ENCODE measurements around the gene TCAIM.
"Not testable (repeated sequence)": the region's sequence is repeated elsewhere in the genome, so short reads cannot be mapped to it uniquely, and the experiment has no call there.

TCAIM gene

DNA sequence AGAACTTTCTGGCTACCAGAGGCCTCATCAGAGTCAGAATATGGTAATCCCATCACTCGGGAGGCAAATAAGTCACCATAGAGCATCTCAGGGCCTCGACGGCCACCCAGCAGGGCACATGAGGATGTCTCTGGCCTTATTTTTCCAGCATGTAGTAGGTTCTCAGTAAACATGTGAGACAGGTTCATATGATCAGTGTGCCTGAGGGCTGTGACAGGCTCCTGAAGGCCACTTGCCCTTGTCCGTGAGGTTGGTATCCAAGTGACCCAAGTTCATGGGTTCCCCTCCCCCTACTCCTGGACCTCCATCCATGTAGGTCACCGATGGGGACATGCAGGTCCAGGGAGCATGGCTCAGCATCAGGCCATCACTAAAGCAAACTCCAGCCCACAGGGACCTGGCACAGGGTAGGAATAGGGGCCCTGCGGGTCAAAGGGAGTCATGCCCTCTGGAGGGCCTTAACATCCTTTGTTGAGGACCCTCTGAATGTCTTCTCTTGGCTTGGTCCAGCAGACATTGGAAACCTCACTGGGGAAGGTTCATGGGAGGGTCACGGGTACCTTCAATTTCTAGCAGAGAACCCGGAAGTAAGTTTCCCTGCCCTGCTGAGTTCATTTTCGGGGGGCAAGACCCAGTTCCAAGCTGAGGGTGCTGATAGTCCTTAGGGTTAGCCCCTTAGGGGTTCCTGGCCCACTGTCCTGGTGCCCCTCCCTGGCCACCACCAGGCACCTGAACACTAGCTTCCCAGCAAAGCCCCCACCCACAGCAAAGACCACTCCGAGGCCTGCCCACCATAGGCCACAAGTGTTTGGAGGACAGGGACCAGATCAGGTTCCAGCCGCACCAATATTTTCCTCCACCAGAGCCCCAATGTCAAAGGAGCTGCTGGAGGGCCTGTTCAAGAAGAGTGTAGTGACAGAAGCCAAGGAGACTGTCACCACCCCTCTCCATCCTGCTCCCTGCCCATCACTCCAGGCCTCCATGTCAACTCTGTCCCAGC is 77.8 kb downstream of the TCAIM start:
- no peak for DNase-seq

DNA sequence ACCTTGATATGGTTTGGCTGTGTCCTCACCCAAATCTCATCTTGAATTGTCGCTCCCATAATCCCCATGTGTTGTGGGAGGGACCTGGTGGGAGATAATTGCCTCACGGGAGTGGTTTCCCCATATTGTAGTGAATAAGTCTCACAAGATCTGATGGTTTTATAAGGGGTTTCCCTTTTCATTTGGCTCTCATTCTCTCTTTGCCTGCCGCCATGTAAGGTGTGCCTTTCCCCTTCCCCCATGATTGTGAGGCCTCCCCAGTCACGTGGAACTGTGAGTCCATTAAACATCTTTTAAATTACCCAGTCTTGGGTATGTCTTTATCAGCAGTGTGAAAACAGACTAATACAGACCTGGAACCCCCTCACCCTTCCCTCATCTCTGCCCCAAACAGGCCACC is 79.6 kb downstream of the TCAIM start:
- DNase-seq = not testable (repeated sequence)

DNA sequence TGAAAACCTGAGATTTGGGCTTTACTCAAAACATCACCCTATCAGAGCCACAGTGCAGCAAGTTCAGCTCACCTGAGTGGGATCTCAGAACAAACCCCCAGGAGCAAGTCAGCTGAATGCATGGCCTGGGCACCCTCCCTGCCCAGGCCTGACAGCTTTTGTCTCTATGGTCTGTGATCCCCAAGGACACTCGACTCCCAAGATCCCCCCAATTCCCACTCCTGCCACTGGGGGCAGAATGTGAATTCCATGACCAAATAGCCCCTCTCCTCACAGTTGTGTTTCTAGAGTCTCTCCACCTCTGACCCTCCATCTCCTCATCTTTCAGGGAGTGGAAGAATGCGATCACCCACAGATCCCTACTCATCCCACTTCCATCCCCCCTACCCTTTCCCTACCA is 80.0 kb downstream of the TCAIM start:
- DNase-seq = no peak

DNA sequence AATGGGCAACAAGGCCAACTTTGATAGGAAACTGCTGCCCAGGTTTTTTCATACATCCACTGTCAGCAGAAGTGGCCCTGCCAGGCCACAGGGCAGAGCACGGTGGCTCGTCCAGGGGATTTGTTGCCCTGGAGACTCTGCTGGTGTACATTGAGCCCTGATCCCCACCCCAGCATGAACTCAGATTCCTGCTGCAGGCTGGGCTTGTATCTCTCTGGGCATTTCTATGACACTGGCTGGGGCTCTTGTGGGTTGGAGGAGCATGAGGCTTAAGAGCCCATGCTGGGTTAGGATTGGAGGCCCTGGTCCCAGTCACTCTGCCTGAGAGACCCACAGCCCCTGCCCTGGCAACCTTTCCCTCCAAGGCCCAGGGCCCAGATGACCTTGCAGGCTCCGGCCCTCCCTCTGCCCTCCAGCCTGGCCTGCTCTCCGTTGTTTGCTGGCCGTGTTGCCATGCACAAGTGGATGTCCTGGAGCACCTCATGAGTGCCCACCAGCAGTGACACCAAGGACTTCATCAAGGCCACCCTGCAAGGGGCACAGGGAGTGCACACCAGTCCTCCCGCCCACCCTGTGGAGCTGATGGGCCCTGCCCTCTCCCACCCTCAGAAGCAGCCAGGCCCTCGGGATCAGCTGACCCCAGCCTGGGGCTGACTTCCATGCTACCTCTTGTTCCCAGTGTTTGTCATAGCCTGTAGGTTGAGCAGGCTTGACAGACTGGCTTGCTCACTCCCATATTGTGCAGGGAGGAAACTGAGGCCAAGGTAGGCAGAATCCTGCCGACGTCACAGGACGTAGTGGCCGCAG is 80.8 kb downstream of the TCAIM start:
- DNase-seq = no peak

DNA sequence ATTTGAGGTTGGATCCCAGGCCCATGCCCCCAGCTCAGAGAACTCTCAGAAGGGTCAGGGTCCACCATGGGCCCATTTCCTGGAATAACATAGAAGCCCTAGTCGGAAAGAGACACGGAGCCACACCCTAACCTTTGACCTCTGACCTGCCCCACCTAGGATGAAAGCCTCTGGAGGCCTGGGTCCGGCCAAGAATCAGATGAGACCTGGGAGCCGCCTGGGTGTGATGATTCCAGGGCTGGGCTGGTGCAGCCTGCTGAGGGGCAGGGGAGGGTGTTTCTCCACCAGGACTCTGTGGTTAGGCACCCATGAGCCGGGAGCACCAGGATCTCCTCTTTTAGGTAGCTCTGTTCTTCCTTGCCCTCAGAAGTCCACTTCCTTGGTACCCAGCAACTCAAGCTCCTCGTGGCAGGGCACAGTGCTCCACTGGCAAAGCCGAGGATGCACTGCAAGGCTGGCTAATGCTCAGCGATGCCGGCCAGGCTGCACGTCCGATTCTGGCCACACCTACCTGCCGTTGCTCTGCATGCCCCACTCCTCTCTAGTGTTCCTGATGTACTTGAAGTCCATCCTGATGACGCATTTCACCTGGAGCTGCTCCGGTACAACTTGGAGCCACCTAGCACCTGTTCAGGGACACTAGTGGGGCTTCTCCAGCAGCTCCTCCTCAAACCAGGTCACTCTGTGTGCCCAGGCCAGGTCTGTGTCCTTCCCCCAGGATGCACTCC is 81.5 kb downstream of the TCAIM start:
- DNase-seq = no peak

DNA sequence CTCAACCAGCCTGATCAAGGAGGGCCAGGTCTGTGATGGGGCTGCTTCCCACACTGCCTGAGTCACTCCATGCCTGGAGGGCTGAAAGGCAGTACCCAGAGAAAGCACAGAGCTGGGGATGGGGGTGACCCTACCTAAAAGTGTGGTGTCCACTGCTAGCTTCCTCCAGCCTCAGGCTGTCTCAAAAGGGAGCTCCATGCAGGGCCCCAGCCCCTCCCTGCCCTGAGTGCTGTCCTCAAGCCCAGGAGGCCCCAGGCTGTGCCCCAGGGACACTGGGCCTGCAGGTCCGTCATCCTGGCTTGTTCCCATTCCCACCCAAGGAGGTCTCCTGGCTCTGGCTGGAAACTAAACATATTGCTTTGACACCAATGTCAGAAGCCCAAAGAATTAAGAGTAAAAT is 82.1 kb downstream of the TCAIM start:
- no peak for DNase-seq

DNA sequence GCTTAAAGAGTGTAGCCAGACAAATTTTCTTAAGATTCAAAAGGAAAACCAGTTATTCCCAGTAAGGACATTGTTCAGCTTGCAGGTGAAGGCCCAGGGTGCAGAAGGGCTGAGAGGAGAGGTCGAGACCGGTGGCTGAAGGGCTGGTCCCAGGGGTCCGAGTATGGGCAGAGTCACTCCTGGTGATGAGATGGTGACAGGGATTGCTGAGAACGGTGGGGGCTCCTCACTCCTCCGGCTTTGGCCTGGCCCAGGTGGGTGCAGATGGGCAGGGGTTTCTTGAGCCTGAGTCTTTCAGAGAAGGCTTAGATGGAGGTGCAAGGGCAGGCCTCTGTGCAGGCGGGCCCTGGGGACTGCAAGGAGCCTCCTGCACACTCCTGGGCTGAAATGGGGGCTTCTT is 82.7 kb downstream of the TCAIM start:
- DNase-seq = no peak

DNA sequence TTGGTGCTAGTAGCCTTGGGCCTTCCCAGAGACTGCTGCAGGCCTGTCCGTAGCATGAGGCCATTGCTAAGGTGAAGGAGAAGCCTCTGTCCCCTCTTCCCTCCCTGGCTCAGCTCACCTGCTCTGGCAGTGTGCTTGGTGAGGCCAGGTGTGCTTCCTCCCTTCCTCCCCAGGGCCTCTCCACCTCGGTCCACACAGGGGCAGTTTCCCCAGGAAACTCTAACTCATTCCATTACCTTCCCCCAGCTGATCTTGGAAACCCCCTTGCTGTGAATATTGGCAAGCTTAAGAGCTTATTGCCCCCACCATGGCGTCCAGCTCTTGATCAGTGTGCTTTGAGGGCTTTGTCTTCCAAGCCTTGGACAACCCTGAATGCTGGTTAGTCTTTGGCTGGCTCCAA is 86.2 kb downstream of the TCAIM start:
- no peak for DNase-seq

DNA sequence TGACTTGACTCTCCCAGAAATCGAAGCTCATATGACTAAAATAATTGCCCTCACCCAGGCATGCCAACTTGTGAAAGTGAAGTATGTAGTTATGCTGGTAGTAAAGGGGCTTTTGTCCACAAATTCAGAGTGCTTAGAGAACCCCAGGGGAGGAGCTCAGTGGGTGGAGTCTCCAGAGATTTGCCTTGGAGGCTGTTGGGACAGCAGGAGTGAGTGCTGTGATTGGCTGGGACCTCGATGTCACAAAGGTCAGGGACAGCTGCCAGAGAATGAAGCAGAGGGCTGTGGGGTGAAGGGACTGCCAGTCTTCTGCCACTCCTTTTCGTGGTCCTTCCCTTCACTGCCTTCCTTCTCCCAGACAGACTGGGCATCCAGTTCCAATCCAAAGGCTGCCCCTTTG is 89.1 kb downstream of the TCAIM start:
- DNase-seq = no peak

DNA sequence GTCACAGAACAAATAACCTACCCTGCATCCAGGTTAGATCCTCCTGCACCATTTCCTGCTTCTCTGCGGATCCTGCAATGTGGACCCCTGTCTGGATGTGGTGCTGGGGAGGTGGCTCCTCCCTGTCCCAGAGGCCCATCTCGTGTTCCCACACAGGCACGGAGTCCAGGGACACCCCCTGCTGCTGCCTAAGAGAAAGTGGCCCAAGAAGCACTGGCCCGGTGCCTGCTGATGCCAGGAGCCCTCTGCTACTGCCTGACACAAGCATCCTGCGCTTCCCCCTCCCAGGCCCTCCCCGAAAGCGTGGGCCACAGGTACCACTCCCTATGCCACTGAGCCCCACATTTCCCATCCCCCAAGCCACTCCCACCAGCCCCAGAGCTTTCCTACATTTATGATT is 90.3 kb downstream of the TCAIM start:
- DNase-seq = no peak

DNA sequence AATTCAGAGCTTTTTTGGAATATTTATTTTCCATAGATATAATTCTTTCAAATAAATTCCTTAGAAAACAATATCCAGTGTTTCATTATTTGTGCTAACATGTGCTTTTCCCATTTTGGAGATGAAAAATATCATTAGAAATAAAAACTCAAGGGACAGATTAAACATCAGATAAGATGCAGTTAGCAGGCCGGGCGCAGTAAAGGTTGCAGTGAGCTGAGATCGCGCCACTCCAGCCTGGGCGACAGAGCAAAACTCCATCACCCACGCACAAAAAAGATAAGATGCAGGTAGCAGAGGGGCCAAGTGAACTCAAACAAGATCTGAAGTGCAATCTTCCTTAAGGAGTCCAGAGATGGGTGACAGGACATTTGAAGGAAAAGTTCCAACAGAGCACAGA is 90.9 kb downstream of the TCAIM start:
- DNase-seq = no peak

DNA sequence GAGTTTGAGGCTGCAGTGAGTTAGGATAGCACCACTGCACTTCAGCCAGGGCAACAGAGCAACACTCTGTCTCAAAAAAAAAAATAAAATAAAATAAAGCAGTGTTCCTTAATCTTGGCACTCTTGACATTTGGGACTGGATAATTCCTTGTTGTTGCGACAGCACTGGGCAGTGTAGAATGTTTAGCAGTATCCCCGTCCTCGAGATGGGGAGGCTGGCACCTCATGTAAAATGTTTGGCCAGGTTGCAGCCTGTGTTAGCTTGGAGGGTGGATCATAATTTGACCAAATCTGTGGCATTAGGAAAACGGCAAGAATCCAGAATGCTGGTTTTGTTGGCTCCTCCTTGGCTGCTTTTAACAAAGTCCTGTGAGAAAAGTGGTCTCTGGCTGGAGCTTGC is 91.9 kb downstream of the TCAIM start:
- DNase-seq = no peak

DNA sequence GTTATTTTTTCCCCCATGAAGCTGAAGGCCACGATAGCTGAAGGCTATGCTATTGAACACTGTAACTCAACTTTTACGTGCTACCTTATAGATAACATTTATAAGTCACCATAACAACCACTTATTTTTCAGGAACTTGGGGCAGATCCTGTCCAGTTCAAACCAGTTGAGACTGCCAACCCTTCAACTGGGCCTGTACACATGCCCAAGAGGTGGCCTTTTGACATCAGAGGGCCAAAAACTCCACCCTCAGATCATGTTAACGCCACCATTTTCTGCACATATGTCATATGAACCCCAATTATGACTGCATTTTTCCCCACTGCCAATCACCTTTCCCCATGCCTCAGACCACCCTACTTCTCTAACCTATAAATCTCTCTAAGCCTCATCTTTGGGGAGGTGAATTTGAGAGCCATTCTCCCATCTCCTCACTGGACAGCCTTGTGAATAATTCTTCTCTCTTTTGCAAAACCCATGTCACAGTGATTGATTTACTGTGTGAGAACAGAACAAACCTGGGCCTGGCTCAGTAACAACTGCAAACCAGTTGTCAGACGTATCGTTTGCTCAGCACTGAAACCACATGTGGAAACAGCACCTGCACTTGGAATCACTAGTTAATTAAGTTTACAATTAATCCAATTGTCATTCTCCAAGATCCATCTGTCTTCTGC is 96.4 kb downstream of the TCAIM start:
- no peak for DNase-seq

DNA sequence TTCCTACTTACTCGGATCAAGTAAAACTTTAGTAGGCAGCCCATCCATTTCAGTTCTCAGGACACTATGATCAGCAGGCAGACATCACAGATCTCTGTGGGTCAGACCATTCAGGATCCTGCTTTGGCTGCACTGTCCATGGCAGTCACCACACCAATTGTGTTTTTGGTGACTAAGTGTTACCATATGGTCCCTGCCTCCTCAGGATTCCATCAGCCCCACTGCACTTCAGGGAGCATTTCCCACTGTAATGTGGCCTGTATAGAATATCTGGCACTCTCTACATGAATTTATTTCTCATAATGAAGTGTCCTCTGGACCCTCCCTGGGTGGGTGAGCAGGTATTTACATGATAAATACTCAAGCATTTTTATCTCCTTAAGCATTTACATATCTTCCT is 97.6 kb downstream of the TCAIM start:
- DNase-seq = no peak

DNA sequence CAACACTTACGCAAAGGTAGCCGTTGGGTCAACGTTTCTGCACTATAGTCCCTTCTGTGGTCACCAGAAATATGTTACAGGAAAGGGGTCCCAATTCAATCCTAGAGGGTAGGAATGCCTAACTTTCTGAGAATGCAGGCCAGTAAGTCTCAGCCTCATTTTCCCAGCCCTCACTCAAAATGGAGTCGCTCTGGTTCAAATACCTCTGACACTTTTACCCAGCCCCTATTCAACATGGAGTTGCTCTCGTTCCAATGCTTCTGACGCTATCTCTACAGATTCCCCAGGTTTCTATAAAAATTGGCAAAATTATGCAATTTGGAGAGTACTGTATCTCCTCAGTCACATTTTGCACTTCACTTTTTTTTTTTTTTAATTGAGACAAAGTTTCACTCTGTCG is 99.2 kb downstream of the TCAIM start:
- no peak for DNase-seq

DNA sequence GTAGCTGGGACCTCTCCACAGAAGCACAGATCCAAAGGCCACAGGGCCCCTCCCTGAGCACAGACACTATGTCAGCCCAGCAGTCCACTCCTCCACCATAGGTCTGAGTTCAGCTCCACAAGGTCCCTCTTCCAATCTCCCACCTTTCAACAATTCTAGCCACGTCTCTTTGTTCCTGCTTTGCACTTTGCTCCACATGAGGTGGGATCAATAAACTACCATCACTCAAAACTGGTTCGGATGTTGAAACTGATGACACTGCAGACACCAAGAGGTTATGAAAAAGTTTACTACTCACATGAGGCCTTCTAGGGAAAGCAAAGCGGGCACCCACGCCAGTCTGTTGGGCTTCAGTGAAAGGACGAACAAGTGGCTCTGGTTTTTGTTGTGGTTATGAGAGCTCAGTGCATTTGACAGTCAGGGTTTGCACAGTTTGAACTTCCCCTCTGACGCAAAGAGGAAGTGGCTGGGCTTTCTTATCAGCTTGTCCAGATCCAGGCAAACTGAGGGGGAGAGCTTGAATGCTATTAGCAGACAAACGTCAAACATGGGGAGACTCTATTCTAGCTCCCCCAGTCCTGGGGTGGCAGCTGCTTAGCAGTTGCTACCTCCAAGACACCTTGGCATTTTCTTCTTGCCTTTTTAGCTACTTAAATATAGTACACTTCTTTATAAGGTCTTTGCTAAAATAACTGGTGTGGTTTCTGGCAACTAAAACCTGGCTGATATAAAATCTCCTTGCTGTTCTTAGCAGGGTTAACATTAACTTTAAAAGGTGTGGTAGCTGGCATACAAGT is 101.1 kb downstream of the TCAIM start:
- DNase-seq = no peak

DNA sequence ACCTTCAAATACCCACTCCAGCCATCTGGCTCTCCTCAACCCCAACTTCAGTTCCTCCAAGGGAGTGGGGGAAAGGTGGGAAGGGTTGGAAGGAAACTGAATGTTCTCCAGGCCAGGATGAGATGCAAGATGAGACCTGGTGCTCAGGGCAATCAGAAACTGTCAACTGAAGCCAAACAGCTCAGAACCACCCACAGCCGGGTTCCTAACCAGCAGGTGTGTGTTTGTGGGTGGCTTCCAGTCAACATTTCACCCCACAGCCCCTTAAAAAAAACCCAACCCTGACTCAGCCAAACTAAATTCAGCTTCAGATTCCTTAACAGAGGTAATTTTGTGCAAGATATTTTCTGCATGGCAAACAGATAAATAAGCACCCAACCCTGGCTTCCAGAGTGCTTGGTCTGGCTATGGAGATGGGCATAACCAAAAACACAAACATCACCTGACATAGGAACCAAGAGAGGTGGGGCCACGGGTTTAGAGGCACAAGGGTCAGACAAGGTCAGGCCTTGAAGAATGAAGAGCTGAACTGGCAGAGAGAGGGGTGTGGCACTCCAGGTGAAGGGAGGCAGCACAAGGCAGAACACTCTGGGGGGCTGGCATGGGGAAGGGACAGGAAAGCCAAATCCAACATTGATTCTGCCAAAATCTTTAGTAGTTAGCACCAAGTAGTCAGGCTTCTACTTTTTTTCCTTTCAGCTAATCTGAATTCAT is 104.2 kb downstream of the TCAIM start:
- DNase-seq = no peak

DNA sequence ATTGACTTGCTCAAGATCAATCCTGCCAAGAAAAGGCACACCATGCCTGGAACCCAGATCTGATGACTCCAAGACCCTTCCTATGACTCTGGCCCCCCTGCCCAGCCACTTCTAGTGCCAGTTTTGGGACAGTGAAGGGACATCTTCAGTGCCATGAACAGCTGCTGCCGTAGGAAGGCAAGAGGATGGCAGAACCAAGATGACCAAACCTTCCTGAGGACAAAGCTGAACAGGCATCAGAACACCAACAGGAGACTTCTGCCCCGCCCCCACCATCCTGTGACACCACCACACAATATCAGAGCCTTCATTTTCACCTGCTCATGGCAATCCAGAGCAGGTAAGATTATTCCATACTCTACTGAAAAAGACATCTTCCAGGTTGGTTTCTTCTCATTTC is 105.9 kb downstream of the TCAIM start:
- no peak for DNase-seq

DNA sequence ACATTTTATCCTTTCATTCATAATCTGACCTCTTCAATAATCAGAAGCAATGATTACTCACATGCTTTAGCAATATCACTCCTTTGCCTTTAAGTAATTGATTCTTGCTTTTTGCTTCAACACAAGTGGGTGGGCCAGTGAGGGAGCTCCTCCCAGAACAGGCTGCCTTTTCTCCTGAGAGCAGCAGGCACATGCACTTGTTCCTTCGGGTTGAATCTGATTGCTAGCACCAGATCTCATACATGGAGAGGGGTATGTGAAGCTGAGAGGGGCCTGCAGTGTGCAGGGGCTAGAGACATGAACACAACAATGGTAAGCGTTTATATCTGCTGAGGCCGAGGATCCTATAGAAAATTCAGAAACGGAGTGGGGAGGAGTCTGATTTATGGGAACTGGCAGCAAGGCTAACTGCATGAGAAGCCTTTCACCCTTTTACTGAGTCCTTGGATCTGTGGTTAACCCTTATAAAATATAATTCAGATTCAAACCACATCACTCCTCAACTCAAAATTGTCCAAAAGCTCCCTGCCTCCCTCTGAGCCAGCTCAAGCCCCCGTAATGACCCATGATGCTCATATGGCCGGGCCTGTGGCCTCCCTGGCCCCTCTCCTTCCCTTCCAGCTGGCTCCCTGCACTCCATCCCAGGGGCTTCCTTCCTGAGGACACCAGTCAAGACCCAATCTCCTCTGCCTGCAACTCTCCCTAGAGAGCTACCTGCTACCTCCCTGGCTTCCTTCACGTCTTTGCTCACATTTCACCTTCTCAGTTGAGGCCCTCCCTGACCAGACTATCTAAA is 106.5 kb downstream of the TCAIM start:
- DNase-seq = no peak

DNA sequence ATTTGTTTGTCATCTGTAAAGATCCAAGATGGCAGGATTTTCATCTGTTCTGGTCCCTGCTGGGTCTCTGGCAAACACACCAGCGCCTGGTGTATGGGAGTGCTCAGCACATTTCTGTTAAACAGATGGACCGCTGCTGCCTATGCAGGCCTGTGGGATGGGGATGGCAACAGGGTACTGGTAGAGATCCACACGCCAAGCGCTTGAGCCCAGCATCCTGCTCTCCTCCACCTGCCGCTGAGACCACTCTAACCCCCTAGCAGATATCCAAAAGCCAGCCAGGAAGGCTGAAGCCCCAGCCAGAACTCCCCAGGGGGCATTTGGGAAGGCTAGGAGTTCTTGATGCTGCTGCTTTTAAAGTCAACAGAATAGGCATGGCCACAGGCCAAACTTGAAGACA is 107.2 kb downstream of the TCAIM start:
- DNase-seq = no peak

Data from NCI-H526 treated with DMSO at 0.1 percent for 48 hours (cell line).